GM10248 (cell line): ENCODE results near the gene SMIM12.

Source experiments
- CTCF ChIA-PET: fragments of 300-600 bp; sonication (Branson Sonifier 250); formaldehyde crosslinking; extraction: SDS; loops from one replicate; lab custom pipeline; 2021; ENCODE audit warnings: antibody characterized with exemption; lab: Yijun Ruan, JAX
- POLR2A ChIA-PET: fragments of 350-650 bp; sonication (Branson Sonifier 250); formaldehyde crosslinking; extraction: SDS; loops from one replicate; lab custom pipeline; 2020; ENCODE audit warnings: antibody characterized with exemption; lab: Yijun Ruan, JAX
- DNase-seq: peaks from one replicate; pipeline ENCODE4 v3.0.0; 2012; ENCODE audit errors: extremely low spot score
- TF ChIP-seq, protein P1 (sequence below): IDR thresholded peaks from 2 replicates; pipeline ENCODE4 v1.5.1; 2012; ENCODE audit warnings: mild to moderate bottlenecking, low read depth; ENCODE audit errors: extremely low read depth, missing control alignments, control extremely low read depth

Gene SMIM12

DNA sequence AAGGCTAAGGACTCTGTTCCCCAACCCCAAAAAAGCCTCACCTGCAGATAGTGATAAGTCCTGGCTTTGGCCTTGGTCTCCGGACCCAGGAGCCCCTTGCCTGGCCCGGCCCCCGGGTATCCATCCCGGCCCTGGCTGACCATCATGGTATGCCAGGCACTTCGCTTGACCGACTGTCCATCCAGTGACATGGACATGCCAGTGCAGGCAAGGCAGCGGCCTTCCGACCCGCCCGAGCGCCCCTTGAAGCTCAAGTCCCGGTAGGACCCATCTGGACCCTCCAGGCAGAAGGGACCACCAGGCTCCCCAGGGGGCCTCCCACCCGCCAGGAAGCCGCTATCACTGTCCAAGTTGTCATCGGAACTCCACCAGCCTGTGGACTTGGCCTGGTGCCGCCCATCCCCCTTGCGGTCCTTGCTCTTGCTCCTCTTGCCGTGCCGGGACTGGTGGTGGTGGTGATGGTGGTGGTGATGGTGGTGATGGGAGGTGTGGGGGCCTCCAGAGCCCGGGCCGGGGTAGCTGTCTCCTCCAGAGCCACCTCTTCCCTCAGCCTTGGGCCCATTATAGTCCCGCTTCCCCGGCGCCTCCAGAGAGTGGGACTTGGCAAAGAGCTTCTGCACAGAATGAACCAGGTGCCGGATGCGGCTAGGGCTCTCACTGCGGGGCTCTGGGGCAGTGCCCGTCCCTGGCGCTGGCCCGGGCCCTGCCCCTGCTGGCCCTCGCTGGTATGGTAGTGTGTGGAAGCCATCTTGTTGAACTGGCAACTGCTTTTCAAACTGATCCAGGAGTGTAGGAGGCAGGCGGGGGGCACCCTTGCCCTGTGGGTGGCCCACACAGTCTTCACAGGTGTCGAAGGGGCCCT, 44.9 kb upstream of the SMIM12 start:
- POLR2A ChIA-PET: no interaction called here
- no peak for DNase-seq
- TF ChIP-seq, protein P1, sequence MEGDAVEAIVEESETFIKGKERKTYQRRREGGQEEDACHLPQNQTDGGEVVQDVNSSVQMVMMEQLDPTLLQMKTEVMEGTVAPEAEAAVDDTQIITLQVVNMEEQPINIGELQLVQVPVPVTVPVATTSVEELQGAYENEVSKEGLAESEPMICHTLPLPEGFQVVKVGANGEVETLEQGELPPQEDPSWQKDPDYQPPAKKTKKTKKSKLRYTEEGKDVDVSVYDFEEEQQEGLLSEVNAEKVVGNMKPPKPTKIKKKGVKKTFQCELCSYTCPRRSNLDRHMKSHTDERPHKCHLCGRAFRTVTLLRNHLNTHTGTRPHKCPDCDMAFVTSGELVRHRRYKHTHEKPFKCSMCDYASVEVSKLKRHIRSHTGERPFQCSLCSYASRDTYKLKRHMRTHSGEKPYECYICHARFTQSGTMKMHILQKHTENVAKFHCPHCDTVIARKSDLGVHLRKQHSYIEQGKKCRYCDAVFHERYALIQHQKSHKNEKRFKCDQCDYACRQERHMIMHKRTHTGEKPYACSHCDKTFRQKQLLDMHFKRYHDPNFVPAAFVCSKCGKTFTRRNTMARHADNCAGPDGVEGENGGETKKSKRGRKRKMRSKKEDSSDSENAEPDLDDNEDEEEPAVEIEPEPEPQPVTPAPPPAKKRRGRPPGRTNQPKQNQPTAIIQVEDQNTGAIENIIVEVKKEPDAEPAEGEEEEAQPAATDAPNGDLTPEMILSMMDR: no peak
- CTCF ChIA-PET: no interaction called here

DNA sequence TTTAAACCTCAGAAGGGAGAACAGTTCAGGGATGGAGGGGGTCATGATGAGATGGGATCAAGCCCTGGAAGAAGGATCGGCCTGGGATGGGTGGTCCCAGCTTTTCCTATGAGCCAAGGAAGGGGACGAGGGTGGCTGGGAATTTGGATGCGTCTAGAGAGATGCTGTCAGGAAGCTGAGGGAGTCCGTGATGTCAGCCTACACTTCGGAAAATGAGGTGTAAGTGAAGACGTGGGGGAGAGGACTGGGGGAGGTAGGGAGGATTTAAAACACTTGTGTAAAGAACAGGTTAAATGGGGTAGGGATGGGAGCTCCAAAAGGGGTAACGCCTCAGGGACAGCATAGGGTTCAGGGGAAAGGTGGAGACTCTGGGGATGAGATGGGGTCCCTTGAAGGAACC, 42.4 kb upstream of the SMIM12 start:
- CTCF ChIA-PET: no interaction called here
- no peak for DNase-seq
- TF ChIP-seq, protein P1: no peak
- POLR2A ChIA-PET: no interaction called here

DNA sequence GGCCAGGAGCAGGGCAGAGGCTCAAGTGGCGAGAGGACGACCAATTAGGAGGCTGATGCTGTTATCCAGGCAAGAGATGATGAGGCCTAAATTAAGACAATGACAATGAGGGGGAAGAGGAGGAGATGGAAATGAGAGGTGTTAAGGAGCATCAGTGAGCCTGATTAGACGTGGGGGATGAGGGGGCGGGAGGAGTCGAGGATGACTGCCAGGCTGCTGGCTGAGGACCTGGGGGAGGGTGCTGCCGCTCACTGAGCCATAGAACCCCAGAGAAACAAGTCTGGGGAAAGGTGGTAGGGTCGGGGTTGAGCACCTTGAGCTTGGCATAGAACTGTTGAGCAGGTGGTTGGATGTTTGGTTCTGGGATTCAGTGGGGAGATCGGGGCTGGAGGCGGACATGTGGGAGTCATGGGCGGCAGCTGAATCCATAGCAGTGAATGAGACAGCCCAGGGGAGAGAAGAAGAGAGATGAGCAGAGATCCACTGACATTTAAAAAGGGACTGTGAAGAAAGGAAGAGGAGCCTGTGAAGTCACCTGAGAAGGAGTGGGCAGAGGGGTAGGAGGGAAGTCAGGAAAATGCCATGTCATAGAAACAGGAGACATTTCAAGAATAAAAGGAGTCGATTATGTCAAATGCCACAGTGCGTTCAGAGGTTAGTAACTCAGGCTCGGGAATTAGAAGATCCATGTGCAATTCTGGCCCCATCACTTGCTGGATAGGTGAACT, 41.4 kb upstream of the SMIM12 start:
- DNase-seq: no peak
- ChIA-PET CTCF (no interaction called here), POLR2A (no interaction called here)
- TF ChIP-seq, protein P1: no peak

GRCh38 chr1:34899906-34900305, 40.4 kb upstream of the SMIM12 start:
- no peak for DNase-seq
- TF ChIP-seq, protein P1: no peak
- CTCF ChIA-PET: no interaction called here
- POLR2A ChIA-PET: no interaction called here

GRCh38 chr1:34899471-34899870, 39.9 kb upstream of the SMIM12 start:
- TF ChIP-seq, protein P1: no peak
- POLR2A ChIA-PET: no interaction called here
- CTCF ChIA-PET: interaction anchor here (1.0 kb wide), 1 partner anchor 47 kb away, joined by 3 read pairs; no protein-coding TSS in a partner anchor
- DNase-seq: no peak

- TF ChIP-seq, protein P1: no peak
- CTCF ChIA-PET: interaction anchor here (1.0 kb wide), 1 partner anchor 46 kb away, joined by 3 read pairs; no protein-coding TSS in a partner anchor
- DNase-seq: no peak
- POLR2A ChIA-PET: no interaction called here
Observed at GRCh38 chr1:34898330-34898761, 38.8 kb upstream of the SMIM12 start.
